Muscle of leg (tissue), 11 donors: ENCODE data around the gene FCHSD2. TPM values are rescaled to one million over a fixed set of nuclear protein-coding genes. Genes with fewer than 3 reads are reported as not detected.
A peak's percentile ranks its signal among the peaks of the same experiment; 100 is the strongest.

Source experiments
- DNase-seq: peaks from one replicate; pipeline ENCODE4 v3.0.0; 2013
- H3K27ac ChIP-seq: one replicate; pipeline ENCODE4 v1.5.1; 2013; ENCODE audit warnings: mild to moderate bottlenecking, low read length, control low read depth
- H3K27me3 ChIP-seq: one replicate; pipeline ENCODE4 v1.6.1; 2013; ENCODE audit warnings: low read length; ENCODE audit not compliant: control insufficient read depth, insufficient read depth
- H3K36me3 ChIP-seq: one replicate; pipeline ENCODE4 v1.6.1; 2013; ENCODE audit warnings: low read length; ENCODE audit not compliant: control insufficient read depth, insufficient read depth
- H3K4me1 ChIP-seq: one replicate; pipeline ENCODE4 v1.6.1; 2013; ENCODE audit warnings: low read length; ENCODE audit not compliant: control insufficient read depth, insufficient read depth
- H3K4me3 ChIP-seq: one replicate; pipeline ENCODE4 v1.5.1; 2013; ENCODE audit warnings: low read length, control low read depth
- H3K9me3 ChIP-seq: replicated peaks from 2 replicates; pipeline ENCODE4 v1.6.1; 2013; ENCODE audit warnings: low read depth, low read length; ENCODE audit not compliant: control insufficient read depth
- WGBS: methylation state at CpG from one replicate; pipeline ENCODE4 v1.1.5; 2013; ENCODE audit warnings: missing lambda C conversion rate; ENCODE audit not compliant: insufficient coverage; 5-methylcytosine and 5-hydroxymethylcytosine counted together
- polyA plus RNA-seq, 8 donors: library from polyadenylated mRNA; unstranded; fragments of 120-200 nt; gene quantifications; one replicate each; pipeline versions ENCODE4 v1.2.1 to v1.2.3, GENCODE V29; 2013; ENCODE audit warnings: inconsistent platforms in 1 of 8, low replicate concordance in 1 of 8; ENCODE audit not compliant: insufficient read length in 8 of 8, insufficient read depth in 1 of 8
- total RNA-seq: library from RNA; stranded (reverse); fragments of 120-200 nt; gene quantifications from one replicate; pipeline ENCODE4 v1.2.4, GENCODE V29; 2013

Gene FCHSD2
- total and polyA plus RNA-seq, 9 donors: 13.7 to 29.3 (median 24.2) TPM

DNA sequence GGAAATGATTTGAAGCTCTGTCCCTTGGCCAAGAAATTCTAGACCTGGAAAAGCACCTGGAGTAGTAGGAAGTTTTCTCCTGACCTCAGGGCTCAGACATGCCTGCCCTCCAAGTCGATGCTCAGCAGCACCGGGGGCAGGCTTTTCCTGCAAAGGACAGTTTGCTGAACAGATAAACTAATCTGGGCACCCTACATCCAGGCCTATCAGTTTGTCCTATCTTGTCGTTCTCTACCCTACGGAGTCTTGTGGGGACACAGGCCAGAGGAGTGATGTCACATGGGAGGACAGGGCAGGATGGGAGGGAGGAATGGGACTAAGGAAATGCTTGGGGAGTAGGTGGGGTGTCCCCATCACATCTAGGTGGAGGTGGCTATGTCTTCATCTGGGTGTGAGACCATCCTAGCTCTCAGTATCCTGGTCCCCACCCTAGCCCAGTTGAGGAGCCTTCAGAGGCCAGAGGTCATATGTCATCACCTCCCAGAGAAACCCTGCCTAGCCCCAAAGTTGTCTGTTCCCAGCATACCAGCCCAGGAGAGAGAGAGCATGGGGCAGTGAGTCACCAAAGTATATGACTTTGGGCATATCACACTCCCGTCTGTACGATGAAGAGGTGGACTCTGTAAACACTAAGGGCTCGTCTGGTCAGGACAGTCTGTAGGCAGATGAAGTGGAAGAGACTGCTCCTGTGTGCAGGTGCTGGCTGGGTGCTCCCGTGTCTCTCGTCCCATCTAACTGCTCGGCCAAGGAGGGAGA, 18.1 kb upstream of the FCHSD2 start:
- Histone ChIP-seq H3K4me1 (peaks cover 38% of the 10 kb centered on the region), H3K27ac (no peak overlapping the region), H3K36me3 (no peaks in the 10 kb centered on the region), H3K4me3 (no peak overlapping the region), H3K9me3 (no peaks in the 10 kb centered on the region), H3K27me3 (no peaks in the 10 kb centered on the region)
- 79% methylated on average over 5 of the region's 10 CpGs for WGBS
- no peak for DNase-seq

- peaks cover 43% of the 10 kb centered on the region for H3K4me1 ChIP-seq
- H3K27ac ChIP-seq: no peak overlapping the region
- no peaks in the 10 kb centered on the region for H3K36me3 ChIP-seq
- H3K4me3 ChIP-seq: no peak overlapping the region
- H3K9me3 ChIP-seq: no peaks in the 10 kb centered on the region
- DNase-seq: no peak
- no peaks in the 10 kb centered on the region for H3K27me3 ChIP-seq
- WGBS: no CpG with 5 or more reads among the region's 3 CpGs
Observed at GRCh38 chr11:73159297-73159696, 17.2 kb upstream of the FCHSD2 start.

DNA sequence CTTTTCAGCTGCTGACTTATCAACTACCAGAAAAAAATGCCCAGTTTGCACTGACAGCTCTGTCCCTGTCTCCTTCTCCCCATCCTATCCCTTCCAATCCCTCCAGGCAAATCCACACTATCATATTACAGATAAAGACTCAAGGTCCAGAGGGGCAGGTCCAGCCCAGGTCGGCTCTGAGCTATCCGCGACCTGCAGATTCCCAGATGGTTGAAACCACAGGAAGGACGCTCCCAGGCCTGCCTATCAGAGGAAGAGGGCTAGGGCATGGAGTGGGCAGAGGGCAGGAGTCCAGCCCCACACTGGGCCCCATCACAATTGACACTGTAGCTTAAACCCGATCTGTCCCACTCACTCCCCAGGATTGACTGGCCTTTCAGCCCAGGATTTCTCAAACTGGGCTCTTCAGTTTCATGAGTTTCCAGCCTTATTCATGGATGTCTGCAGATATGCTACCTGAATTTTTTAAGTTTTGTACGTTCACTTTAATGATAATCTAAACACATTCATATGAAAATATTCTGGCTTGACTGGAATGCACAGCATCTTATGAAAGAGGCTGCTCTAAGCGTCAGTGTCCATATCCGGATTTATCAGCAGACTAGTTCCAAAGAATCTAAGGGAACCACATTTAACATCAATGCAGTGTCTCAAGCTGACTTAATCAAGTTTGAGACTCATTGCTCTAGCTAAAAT, 16.4 kb upstream of the FCHSD2 start:
- 51% methylated on average over 6 of the region's 8 CpGs for WGBS
- Histone ChIP-seq H3K27ac (peak overlapping the region; percentile 71), H3K27me3 (no peaks in the 10 kb centered on the region), H3K4me3 (no peak overlapping the region), H3K36me3 (no peaks in the 10 kb centered on the region), H3K9me3 (no peaks in the 10 kb centered on the region), H3K4me1 (peaks cover 51% of the 10 kb centered on the region)
- DNase-seq: no peak

DNA sequence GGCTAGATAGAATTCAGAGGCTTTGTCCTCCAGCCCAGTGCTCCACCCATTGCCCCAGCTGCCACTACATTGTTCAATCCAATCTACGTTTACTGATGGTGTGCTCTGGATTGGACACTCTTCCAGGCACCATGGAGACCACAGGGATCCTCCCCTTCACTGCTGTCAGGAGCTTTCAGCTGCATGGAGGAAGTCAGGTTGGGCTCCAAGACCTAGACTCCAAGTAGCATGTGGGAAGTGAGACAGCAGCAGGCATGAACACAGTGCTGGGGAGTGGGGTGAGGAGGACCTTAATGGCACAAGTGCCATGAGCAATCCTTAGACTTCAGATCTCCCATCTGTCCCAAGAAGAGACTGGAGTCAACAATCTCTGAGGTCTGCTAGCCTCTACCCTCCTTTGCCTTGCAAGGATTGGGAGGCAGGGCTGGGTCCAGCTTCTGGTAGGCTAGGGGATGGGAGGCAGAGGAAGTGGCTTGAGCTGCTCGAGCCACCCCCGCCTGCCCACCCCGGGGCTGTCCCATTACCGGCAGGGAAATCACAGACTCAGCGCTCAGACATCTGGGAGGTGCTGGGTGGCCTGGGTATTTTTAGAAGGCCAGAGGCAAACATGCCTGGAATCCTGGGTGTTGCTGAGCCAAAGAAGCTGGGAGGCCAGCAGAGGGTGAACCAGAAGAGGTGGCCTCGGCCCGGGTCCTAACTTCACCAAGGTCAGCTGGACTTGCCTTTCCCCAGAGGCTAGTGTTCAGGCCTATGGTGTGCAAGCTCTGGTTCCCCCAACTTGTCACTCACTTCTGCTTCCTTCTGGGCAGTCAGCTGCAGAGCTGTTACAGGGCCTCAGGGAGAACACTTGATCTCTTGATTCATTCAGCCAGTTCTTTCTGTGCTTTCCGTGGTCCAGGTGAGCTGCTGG, 15.2 kb upstream of the FCHSD2 start:
- Histone ChIP-seq H3K36me3 (no peaks in the 10 kb centered on the region), H3K27ac (peak overlapping the region; percentile 71), H3K4me1 (peaks cover 58% of the 10 kb centered on the region), H3K27me3 (no peaks in the 10 kb centered on the region), H3K4me3 (no peak overlapping the region), H3K9me3 (no peaks in the 10 kb centered on the region)
- 24% methylated on average over 5 of the region's 9 CpGs for WGBS
- peak; percentile 64 for DNase-seq

DNA sequence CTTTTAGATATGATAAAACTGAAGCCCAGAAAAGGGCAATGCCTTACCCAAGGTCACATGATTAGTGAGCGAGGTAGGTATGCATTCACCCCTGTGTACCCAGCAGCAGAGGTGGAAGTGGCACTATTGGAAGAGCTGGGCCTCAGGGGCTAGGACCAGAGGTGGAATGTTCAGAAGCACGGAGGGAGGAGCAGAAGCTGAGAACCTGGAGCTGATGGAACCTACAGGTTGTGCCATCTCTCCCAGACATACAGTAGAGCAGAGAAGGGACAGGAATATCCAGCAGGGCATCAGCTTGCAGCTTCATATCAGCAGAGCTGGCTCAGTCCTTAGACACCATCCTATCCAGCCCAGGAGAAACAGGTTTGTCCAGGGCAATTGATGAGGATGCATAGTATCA, 14.6 kb upstream of the FCHSD2 start:
- Histone ChIP-seq H3K4me1 (peaks cover 64% of the 10 kb centered on the region), H3K27ac (no peak overlapping the region), H3K27me3 (no peaks in the 10 kb centered on the region), H3K4me3 (no peak overlapping the region), H3K36me3 (no peaks in the 10 kb centered on the region), H3K9me3 (no peaks in the 10 kb centered on the region)
- no peak for DNase-seq
- WGBS: 80% methylated on average over 1 of the region's 2 CpGs

DNA sequence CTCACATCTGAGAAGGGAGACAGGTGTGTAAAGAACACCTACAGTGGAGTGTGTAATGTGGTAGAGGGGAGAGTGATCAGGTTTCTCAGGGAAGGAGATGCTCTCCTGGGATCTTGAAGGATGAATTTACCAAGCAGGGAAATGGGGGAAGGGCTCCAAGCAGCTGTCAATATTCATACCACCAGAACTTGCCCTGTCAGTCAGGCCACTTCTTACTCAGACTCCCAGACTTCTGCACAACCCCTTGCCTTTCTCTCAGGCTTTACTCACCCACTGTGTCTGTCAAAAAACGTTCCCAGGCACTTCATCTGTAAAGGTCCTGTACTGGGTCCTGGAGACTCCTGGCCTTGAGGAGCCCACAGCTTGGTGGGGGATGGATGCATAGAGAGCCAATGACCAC, 14.0 kb upstream of the FCHSD2 start:
- Histone ChIP-seq H3K36me3 (no peaks in the 10 kb centered on the region), H3K27me3 (no peaks in the 10 kb centered on the region), H3K27ac (no peak overlapping the region), H3K9me3 (no peaks in the 10 kb centered on the region), H3K4me1 (peaks cover 70% of the 10 kb centered on the region), H3K4me3 (no peak overlapping the region)
- DNase-seq: no peak
- WGBS: no CpG with 5 or more reads among the region's 1 CpG

GRCh38 chr11:73155102-73155501, 13.0 kb upstream of the FCHSD2 start:
- no peak overlapping the region for H3K27ac ChIP-seq
- WGBS: 81% methylated on average over 4 of the region's 4 CpGs
- H3K4me1 ChIP-seq: peaks cover 80% of the 10 kb centered on the region

DNA sequence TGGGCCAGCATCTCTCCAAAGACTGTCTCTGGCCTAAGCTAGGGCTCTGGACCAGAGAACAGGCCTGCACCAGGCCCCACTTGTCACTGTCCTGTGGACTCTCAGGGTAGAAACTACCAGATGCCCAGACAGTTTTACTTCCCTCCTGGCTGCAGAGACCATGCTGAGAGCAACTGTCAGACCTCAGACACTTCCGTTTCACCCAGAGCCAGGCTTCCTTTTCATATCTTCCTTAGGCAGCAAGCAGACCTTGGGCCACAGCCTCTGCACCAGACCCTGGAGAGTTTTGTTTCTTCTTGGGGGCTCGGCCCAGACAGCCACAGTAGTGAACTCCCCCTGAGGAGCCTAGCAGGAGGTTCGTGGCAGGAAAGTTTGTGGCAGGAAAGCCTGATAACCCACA, 12.1 kb upstream of the FCHSD2 start:
- Histone ChIP-seq H3K27ac (no peak overlapping the region), H3K4me3 (no peak overlapping the region), H3K36me3 (no peaks in the 10 kb centered on the region), H3K27me3 (no peaks in the 10 kb centered on the region), H3K4me1 (peaks cover 85% of the 10 kb centered on the region), H3K9me3 (no peaks in the 10 kb centered on the region)
- WGBS: no CpG with 5 or more reads among the region's 3 CpGs
- DNase-seq: peak; percentile 69

More at GRCh38 chr11:73155102-73155501, 13.0 kb upstream of the FCHSD2 start:
- no peaks in the 10 kb centered on the region for H3K36me3 ChIP-seq
- no peaks in the 10 kb centered on the region for H3K27me3 ChIP-seq
- H3K4me3 ChIP-seq: no peak overlapping the region
- DNase-seq: no peak
- H3K9me3 ChIP-seq: no peaks in the 10 kb centered on the region

GRCh38 chr11:73152861-73153483, 10.9 kb upstream of the FCHSD2 start:
- H3K4me1 ChIP-seq: peaks cover 87% of the 10 kb centered on the region
- WGBS: 57% methylated on average over 6 of the region's 6 CpGs
- DNase-seq: no peak

More at GRCh38 chr11:73152861-73153483, 10.9 kb upstream of the FCHSD2 start:
- peak overlapping the region; percentile 71 for H3K27ac ChIP-seq
- no peaks in the 10 kb centered on the region for H3K27me3 ChIP-seq
- no peaks in the 10 kb centered on the region for H3K36me3 ChIP-seq
- no peaks in the 10 kb centered on the region for H3K9me3 ChIP-seq
- no peak overlapping the region for H3K4me3 ChIP-seq
